ENCODE data around the gene PTHLH. TPM values are rescaled to one million over a fixed set of nuclear protein-coding genes. Genes with fewer than 3 reads are reported as not detected.

Gene PTHLH
- total and polyA plus RNA-seq, 2 donors from 2014 or later, result 0.72 TPM; not detected in 1

- intact Hi-C loops (cut with DNase I), result no loop called here
Measured at GRCh38 chr12:27936196-27936595, 36.3 kb downstream of the PTHLH start.

GRCh38 chr12:27934276-27934675 is 38.3 kb downstream of the PTHLH start:
- no peaks in the 10 kb centered on the region for H3K36me3 ChIP-seq (ENCODE audit: control insufficient read depth in 2 of 3, insufficient read depth in 3 of 3, low read length in 3 of 3)
- H3K9ac ChIP-seq (ENCODE audit: low read length in 3 of 3), result no peak overlapping the region
- H3K4me1 ChIP-seq (ENCODE audit: control insufficient read depth in 2 of 3, insufficient read depth in 2 of 3, low read depth in 1 of 3, low read length in 3 of 3), result no peaks in the 10 kb centered on the region
- H3K27ac ChIP-seq (ENCODE audit: low read depth in 2 of 2, low read length in 2 of 2), result no peak overlapping the region
- H3K27me3 ChIP-seq (ENCODE audit: control insufficient read depth, insufficient read depth, low read length), result no peaks in the 10 kb centered on the region
- no peaks in the 10 kb centered on the region for H3K9me3 ChIP-seq (ENCODE audit: control insufficient read depth in 2 of 3, insufficient read depth in 1 of 3, low read length in 3 of 3)
- DNase-seq, result no peak
- no peak for FAIRE-seq
- TF ChIP-seq CTCF (IDR thresholded peaks at IDR 0.05; ENCODE audit: borderline replicate concordance, extremely low read depth, insufficient read depth), result no peak
- intact Hi-C loops (cut with DNase I), result no loop called here
- no peak overlapping the region for H3K4me3 ChIP-seq (ENCODE audit: low read length in 3 of 3)

More at GRCh38 chr12:27936196-27936595, 36.3 kb downstream of the PTHLH start:
- DNase-seq (no peak), FAIRE-seq (no peak)
- no peaks in the 10 kb centered on the region for H3K27me3 ChIP-seq (ENCODE audit: control insufficient read depth, insufficient read depth, low read length)
- no peak overlapping the region for H3K4me3 ChIP-seq (ENCODE audit: low read length in 3 of 3)
- H3K27ac ChIP-seq (ENCODE audit: low read depth in 2 of 2, low read length in 2 of 2), result no peak overlapping the region
- H3K36me3 ChIP-seq (ENCODE audit: control insufficient read depth in 2 of 3, insufficient read depth in 3 of 3, low read length in 3 of 3), result no peaks in the 10 kb centered on the region
- TF ChIP-seq CTCF (IDR thresholded peaks at IDR 0.05; ENCODE audit: borderline replicate concordance, extremely low read depth, insufficient read depth), result no peak
- no peaks in the 10 kb centered on the region for H3K9me3 ChIP-seq (ENCODE audit: control insufficient read depth in 2 of 3, insufficient read depth in 1 of 3, low read length in 3 of 3)
- H3K4me1 ChIP-seq (ENCODE audit: control insufficient read depth in 2 of 3, insufficient read depth in 2 of 3, low read depth in 1 of 3, low read length in 3 of 3), result no peaks in the 10 kb centered on the region
- no peak overlapping the region for H3K9ac ChIP-seq (ENCODE audit: low read length in 3 of 3)

DNA sequence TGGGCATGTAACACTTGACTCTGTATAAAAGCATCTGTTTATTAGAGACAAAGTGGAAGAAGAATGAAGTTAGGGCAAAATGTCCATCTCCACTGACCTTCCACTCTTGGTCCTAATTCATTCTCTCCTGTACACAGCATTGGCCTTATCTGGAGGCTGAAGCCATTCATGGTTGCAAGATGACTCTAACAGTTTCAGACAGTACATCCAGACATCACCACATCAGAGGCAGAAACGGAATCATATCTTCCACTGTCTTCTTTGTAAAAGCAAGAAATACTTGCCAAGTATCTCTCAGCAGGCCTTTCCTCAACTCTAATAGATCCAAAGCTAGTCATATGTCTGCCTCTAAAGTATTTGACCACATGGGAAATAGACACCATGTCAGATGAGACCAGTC is 41.1 kb downstream of the PTHLH start:
- DNase-seq (no peak), FAIRE-seq (no peak)
- no peak for TF ChIP-seq CTCF (IDR thresholded peaks at IDR 0.05; ENCODE audit: borderline replicate concordance, extremely low read depth, insufficient read depth)
- Histone ChIP-seq H3K27me3 (ENCODE audit: control insufficient read depth, insufficient read depth, low read length) (no peaks in the 10 kb centered on the region), H3K36me3 (ENCODE audit: control insufficient read depth in 2 of 3, insufficient read depth in 3 of 3, low read length in 3 of 3) (no peaks in the 10 kb centered on the region), H3K4me3 (ENCODE audit: low read length in 3 of 3) (no peak overlapping the region), H3K9ac (ENCODE audit: low read length in 3 of 3) (no peak overlapping the region), H3K27ac (ENCODE audit: low read depth in 2 of 2, low read length in 2 of 2) (no peak overlapping the region), H3K9me3 (ENCODE audit: control insufficient read depth in 2 of 3, insufficient read depth in 1 of 3, low read length in 3 of 3) (no peaks in the 10 kb centered on the region), H3K4me1 (ENCODE audit: control insufficient read depth in 2 of 3, insufficient read depth in 2 of 3, low read depth in 1 of 3, low read length in 3 of 3) (no peaks in the 10 kb centered on the region)
- intact Hi-C loops (cut with DNase I), result no loop called here

DNA sequence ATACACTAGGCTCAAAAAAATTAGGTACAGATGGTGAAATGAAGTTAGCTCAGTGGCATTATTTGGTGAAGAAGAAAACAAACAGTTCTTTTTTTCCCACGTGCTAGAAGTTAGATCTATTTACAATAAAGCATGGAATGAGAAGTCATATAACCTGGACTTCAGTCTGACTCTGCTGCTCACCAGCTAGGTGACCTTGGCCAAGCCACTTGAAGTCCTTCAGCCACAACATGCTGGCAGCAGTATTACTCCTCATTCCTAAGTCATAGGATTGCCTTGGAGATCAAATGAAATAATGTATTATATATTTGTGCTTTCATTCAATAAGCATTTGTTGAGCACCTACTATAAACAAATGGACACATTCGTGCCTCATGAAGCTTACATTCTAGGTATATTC is 45.2 kb downstream of the PTHLH start:
- H3K27me3 ChIP-seq (ENCODE audit: control insufficient read depth, insufficient read depth, low read length), result no peaks in the 10 kb centered on the region
- intact Hi-C loops (cut with DNase I), result no loop called here
- no peak overlapping the region for H3K27ac ChIP-seq (ENCODE audit: low read depth in 2 of 2, low read length in 2 of 2)
- H3K4me1 ChIP-seq (ENCODE audit: control insufficient read depth in 2 of 3, insufficient read depth in 2 of 3, low read depth in 1 of 3, low read length in 3 of 3), result no peaks in the 10 kb centered on the region
- DNase-seq, result no peak
- TF ChIP-seq CTCF (IDR thresholded peaks at IDR 0.05; ENCODE audit: borderline replicate concordance, extremely low read depth, insufficient read depth), result no peak
- no peak overlapping the region for H3K9ac ChIP-seq (ENCODE audit: low read length in 3 of 3)
- H3K4me3 ChIP-seq (ENCODE audit: low read length in 3 of 3), result no peak overlapping the region
- H3K36me3 ChIP-seq (ENCODE audit: control insufficient read depth in 2 of 3, insufficient read depth in 3 of 3, low read length in 3 of 3), result no peaks in the 10 kb centered on the region
- no peak for FAIRE-seq
- H3K9me3 ChIP-seq (ENCODE audit: control insufficient read depth in 2 of 3, insufficient read depth in 1 of 3, low read length in 3 of 3), result no peaks in the 10 kb centered on the region

Measured in kidney (tissue), 14 donors.